Vagina (tissue), 2 donors: Measurements from ENCODE around the gene PLAAT3. TPM values are rescaled to one million over a fixed set of nuclear protein-coding genes. Genes with fewer than 3 reads are reported as not detected.
"Not testable (repeated sequence)": the region's sequence is repeated elsewhere in the genome, so short reads cannot be mapped to it uniquely, and the experiment has no call there.

Source experiments
- DNase-seq, 2 donors: peaks; one replicate each; pipeline ENCODE4 v3.0.0-alpha.2; 2017; ENCODE audit errors: extremely low spot score in 2 of 2
- H3K27ac ChIP-seq: fragments of 200-600 bp; sonication (generic); one replicate; pipeline ENCODE4 v1.5.1; 2019
- H3K27me3 ChIP-seq: fragments of 200-600 bp; sonication (generic); one replicate; pipeline ENCODE4 v1.5.1; 2019
- H3K36me3 ChIP-seq, 2 donors: fragments of 200-600 bp; sonication (generic); one replicate each; pipeline ENCODE4 v1.5.1; 2017 to 2019
- H3K4me1 ChIP-seq: fragments of 200-600 bp; sonication (generic); one replicate; pipeline ENCODE4 v1.5.1; 2019
- H3K4me3 ChIP-seq, 2 donors: fragments of 200-600 bp; sonication (generic); 1 replicate in 1 of 2; 2 replicates in 1 of 2; pipeline ENCODE4 v1.5.1; 2016 to 2019
- H3K9me3 ChIP-seq: fragments of 200-600 bp; sonication (generic); one replicate; pipeline ENCODE4 v1.5.1; 2019
- CTCF ChIP-seq, 3 experiments: fragments of 450-650 bp in 2 of 3; fragments of 200-600 bp in 1 of 3; sonication (generic) in 1 of 3; IDR thresholded peaks; one replicate each; pipeline ENCODE4 v1.5.1; 2017 to 2019; ENCODE audit warnings: antibody characterized with exemption in 3 of 3, mild to moderate bottlenecking in 2 of 3, moderate library complexity in 2 of 3
- POLR2A ChIP-seq, 2 donors: fragments of 450-650 bp; IDR thresholded peaks; one replicate each; pipeline ENCODE4 v1.6.1; 2017; ENCODE audit warnings: antibody characterized with exemption in 2 of 2, mild to moderate bottlenecking in 2 of 2, moderate library complexity in 2 of 2
- POLR2AphosphoS5 ChIP-seq, 2 donors: sonication (generic); formaldehyde crosslinking; IDR thresholded peaks; one replicate each; pipeline ENCODE4 v1.9.0; 2017; ENCODE audit warnings: antibody characterized with exemption in 2 of 2, mild to moderate bottlenecking in 2 of 2, low read depth in 1 of 2; ENCODE audit not compliant: insufficient read depth in 1 of 2
- intact Hi-C: fragments of 100-400 bp; cut with DNase I; formaldehyde crosslinking; loops from one replicate; pipeline ENCODE4 v1.15.1; 2023
- total RNA-seq: library from RNA; depleted of rRNA; stranded (reverse); fragments of >200 nt; gene quantifications from one replicate; pipeline ENCODE4 v1.2.3, GENCODE V29; 2016

PLAAT3 gene
- total RNA-seq, 1 donor from 2014 or later: 17.2 TPM

- no peaks in the 10 kb centered on the region for H3K9me3 ChIP-seq
- no peaks in the 10 kb centered on the region for H3K4me1 ChIP-seq
- H3K4me3 ChIP-seq: no peak overlapping the region
- H3K27ac ChIP-seq: no peak overlapping the region
- H3K36me3 ChIP-seq: no peaks in the 10 kb centered on the region
- no peaks in the 10 kb centered on the region for H3K27me3 ChIP-seq
- no peak for TF ChIP-seq CTCF (IDR thresholded peaks at IDR 0.05)
- intact Hi-C loops: no loop called here
- no peak for DNase-seq
Measured at GRCh38 chr11:63589000-63589399, 25.2 kb downstream of the PLAAT3 start.

GRCh38 chr11:63586451-63587166 lies 27.6 kb downstream of the PLAAT3 start:
- no peaks in the 10 kb centered on the region for H3K4me1 ChIP-seq
- no peak for TF ChIP-seq POLR2AphosphoS5 (IDR thresholded peaks at IDR 0.05; ENCODE audit: insufficient read depth in 1 of 2, low read depth in 1 of 2)
- TF ChIP-seq CTCF (IDR thresholded peaks at IDR 0.05): no peak
- TF ChIP-seq POLR2A (IDR thresholded peaks at IDR 0.05): no peak
- H3K4me3 ChIP-seq: no peak overlapping the region
- DNase-seq: no peak
- H3K36me3 ChIP-seq: no peaks in the 10 kb centered on the region
- intact Hi-C loops: no loop called here
- peaks cover 3% of the 10 kb centered on the region for H3K9me3 ChIP-seq
- no peaks in the 10 kb centered on the region for H3K27me3 ChIP-seq
- H3K27ac ChIP-seq: no peak overlapping the region

GRCh38 chr11:63583357-63583677 lies 30.9 kb downstream of the PLAAT3 start:
- H3K4me3 ChIP-seq: no peak overlapping the region
- H3K36me3 ChIP-seq: no peaks in the 10 kb centered on the region
- intact Hi-C loops: no loop called here
- H3K4me1 ChIP-seq: no peaks in the 10 kb centered on the region
- no peak overlapping the region for H3K27ac ChIP-seq
- no peak for DNase-seq
- no peaks in the 10 kb centered on the region for H3K27me3 ChIP-seq
- H3K9me3 ChIP-seq: peaks cover 9% of the 10 kb centered on the region
- no peak for TF ChIP-seq POLR2AphosphoS5 (IDR thresholded peaks at IDR 0.05; ENCODE audit: insufficient read depth in 1 of 2, low read depth in 1 of 2)
- TF ChIP-seq CTCF (IDR thresholded peaks at IDR 0.05): no peak
- no peak for TF ChIP-seq POLR2A (IDR thresholded peaks at IDR 0.05)

- H3K4me1 ChIP-seq, H3K27me3 ChIP-seq, H3K27ac ChIP-seq, H3K36me3 ChIP-seq, intact Hi-C loops, H3K9me3 ChIP-seq, H3K4me3 ChIP-seq, DNase-seq: not testable (repeated sequence)
Measured at GRCh38 chr11:63581224-63581623, 33.0 kb downstream of the PLAAT3 start.

DNA sequence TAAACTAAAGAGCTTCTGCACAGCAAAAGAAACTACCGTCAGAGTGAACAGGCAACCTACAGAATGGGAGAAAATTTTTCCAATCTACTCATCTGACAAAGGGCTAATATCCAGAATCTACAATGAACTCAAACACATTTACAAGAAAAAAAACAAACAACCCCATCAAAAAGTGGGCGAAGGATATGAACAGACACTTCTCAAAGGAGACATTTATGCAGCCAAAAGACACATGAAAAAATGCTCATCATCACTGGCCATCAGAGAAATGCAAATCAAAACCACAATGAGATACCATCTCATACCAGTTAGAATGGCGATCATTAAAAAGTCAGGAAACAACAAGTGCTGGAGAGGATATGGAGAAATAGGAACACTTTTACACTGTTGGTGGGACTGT lies 35.4 kb downstream of the PLAAT3 start:
- H3K27ac ChIP-seq, H3K4me3 ChIP-seq, H3K27me3 ChIP-seq, intact Hi-C loops, DNase-seq, H3K36me3 ChIP-seq, H3K9me3 ChIP-seq: not testable (repeated sequence)
- H3K4me1 ChIP-seq: peaks cover 17% of the 10 kb centered on the region

DNA sequence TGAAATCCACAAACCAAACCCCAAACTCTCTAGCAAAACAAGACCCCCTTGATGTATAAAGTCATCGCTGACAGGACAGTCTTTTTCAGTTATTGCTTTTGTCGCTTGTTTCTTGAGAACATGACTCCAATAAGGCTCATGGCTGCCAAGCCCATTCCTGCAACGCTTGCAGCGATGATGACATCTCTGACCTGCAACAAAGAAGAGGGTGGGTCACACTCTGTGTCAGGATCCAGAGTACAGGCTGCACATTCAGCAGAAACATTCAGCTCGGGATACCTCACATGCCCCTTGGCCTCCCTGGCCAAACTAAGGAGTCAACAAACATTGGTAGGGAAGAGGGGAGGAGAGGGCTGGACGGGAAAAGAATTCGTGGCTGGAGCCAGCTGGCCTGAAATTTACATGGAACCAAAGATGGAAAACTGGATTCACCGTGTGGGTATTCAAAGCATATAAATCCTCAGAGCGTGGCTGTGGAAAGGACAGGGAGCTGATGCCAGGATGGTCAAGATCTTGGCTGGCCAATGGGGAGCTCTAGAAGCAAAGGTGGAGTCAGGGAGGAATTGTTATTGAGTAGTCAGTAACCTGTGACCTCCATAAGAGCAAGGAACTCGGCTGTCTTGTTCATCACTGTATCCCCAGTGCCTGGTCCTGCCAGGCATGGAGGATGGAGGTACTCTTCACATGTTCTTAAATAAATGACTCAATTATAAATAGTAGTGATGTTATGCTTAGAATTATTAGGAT lies 39.2 kb downstream of the PLAAT3 start:
- intact Hi-C loops: no loop called here
- no peak for DNase-seq

More for the DNA sequence above, 39.2 kb downstream of the PLAAT3 start:
- no peaks in the 10 kb centered on the region for H3K9me3 ChIP-seq
- peaks cover 21% of the 10 kb centered on the region for H3K4me1 ChIP-seq
- H3K27me3 ChIP-seq: no peaks in the 10 kb centered on the region
- H3K27ac ChIP-seq: peak overlapping the region; percentile 64
- no peaks in the 10 kb centered on the region for H3K36me3 ChIP-seq
- TF ChIP-seq POLR2A (IDR thresholded peaks at IDR 0.05) (no peak), POLR2AphosphoS5 (IDR thresholded peaks at IDR 0.05; ENCODE audit: insufficient read depth in 1 of 2, low read depth in 1 of 2) (no peak), CTCF (IDR thresholded peaks at IDR 0.05) (no peak)
- H3K4me3 ChIP-seq: peak overlapping the region; percentile 21 to 26
